ENCODE measurements around the gene RPS27A.
A peak's percentile ranks its signal among the peaks of the same experiment; 100 is the strongest.
"Not testable (repeated sequence)": the region's sequence is repeated elsewhere in the genome, so short reads cannot be mapped to it uniquely, and the experiment has no call there.

RPS27A gene

DNA sequence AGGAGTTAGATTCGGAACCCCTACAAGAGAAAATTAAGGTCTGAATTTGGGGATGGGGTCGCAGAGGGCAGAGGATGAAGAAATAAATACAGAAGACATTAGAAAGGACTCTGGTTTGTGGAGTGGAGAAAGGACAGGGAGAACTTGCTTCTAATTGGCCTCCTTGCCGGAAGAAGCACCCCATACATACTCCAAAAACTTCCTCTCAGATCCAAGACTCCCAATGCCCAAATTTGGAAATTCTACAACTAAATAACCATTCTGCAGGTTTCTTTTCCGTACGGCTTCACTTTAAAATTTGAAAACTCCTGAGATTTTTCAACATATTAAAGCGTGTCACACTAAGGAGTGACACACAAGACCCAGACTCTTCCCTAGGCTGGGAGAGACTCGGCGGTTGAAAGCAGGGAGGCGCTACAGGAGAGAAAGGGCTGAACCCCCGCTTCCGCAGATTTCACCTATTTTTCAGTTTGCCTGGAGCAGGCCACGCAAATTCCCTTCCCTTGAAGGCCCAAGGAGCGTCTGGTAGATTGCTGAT is 873 bp upstream of the RPS27A start:
- H3K4me3 ChIP-seq (replicated peaks in 1 of 2; ENCODE audit: low read depth in 2 of 2, low read length in 2 of 2): peak overlapping the region; percentile 92 to 96
- peak; percentile 33 to 43 for DNase-seq (ENCODE audit: low read depth in 2 of 2)
- TF ChIP-seq, protein P1, sequence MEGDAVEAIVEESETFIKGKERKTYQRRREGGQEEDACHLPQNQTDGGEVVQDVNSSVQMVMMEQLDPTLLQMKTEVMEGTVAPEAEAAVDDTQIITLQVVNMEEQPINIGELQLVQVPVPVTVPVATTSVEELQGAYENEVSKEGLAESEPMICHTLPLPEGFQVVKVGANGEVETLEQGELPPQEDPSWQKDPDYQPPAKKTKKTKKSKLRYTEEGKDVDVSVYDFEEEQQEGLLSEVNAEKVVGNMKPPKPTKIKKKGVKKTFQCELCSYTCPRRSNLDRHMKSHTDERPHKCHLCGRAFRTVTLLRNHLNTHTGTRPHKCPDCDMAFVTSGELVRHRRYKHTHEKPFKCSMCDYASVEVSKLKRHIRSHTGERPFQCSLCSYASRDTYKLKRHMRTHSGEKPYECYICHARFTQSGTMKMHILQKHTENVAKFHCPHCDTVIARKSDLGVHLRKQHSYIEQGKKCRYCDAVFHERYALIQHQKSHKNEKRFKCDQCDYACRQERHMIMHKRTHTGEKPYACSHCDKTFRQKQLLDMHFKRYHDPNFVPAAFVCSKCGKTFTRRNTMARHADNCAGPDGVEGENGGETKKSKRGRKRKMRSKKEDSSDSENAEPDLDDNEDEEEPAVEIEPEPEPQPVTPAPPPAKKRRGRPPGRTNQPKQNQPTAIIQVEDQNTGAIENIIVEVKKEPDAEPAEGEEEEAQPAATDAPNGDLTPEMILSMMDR (IDR thresholded peaks at IDR 0.05; ENCODE audit: low read depth, low read length): no peak

DNA sequence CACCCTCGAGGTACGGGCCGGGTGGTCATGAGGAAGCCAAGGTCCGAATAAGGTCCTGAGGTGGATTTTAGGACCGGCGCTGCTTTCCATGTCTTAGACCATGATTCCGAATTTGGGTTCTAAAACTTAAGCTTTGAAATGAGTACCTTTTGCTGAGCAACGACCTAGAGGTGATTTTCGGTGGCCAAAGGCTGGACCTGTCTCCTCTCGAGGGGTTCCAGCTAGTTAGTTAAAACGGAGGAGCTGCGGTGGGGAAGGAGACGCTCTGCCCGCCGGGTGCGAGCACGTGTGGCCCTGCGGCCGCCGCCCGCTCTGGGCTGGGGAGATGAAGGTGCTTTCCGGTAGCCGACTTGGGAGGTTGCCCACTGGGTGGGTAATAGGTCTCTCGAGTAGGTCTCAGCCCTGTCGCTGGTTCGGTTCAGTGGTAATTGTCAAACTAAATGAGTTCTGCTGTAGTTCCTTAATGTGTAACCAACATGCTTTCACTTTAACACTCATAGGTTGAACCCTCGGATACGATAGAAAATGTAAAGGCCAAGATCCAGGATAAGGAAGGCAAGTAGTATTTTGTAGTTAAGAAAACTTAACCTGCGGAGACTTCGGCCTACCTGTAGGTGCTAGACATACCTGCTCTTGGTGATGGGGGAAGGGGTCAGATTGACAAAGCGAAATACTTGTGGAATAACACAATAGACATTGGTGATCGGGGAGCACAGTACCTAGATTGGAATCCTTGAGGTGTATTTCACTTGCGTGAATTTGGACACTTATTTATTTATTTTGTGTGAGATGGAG is 572 bp downstream of the RPS27A start:
- TF ChIP-seq, protein P1 (IDR thresholded peaks at IDR 0.05; ENCODE audit: low read depth, low read length): no peak
- DNase-seq (ENCODE audit: low read depth in 2 of 2): peak; percentile 34 to 37
- peak overlapping the region; percentile 92 to 96 for H3K4me3 ChIP-seq (replicated peaks in 1 of 2; ENCODE audit: low read depth in 2 of 2, low read length in 2 of 2)

DNA sequence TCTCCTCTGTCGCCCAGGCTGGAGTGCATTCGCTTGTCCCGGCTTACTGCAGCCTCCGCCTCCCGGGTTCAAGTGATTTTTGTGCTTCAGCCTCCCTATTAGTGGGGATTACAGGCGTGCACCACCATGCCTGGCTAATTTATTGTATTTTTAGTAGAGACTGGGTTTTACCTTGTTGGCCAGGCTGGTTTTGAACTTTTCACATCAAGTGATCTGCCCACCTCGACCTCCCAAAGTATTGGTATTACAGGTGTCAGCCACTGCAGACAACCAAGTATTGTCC is 1.1 kb downstream of the RPS27A start:
- DNase-seq (ENCODE audit: low read depth in 2 of 2): no peak
- TF ChIP-seq, protein P1 (IDR thresholded peaks at IDR 0.05; ENCODE audit: low read depth, low read length): no peak
- peak overlapping the region; percentile 92 to 96 for H3K4me3 ChIP-seq (replicated peaks in 1 of 2; ENCODE audit: low read depth in 2 of 2, low read length in 2 of 2)

DNA sequence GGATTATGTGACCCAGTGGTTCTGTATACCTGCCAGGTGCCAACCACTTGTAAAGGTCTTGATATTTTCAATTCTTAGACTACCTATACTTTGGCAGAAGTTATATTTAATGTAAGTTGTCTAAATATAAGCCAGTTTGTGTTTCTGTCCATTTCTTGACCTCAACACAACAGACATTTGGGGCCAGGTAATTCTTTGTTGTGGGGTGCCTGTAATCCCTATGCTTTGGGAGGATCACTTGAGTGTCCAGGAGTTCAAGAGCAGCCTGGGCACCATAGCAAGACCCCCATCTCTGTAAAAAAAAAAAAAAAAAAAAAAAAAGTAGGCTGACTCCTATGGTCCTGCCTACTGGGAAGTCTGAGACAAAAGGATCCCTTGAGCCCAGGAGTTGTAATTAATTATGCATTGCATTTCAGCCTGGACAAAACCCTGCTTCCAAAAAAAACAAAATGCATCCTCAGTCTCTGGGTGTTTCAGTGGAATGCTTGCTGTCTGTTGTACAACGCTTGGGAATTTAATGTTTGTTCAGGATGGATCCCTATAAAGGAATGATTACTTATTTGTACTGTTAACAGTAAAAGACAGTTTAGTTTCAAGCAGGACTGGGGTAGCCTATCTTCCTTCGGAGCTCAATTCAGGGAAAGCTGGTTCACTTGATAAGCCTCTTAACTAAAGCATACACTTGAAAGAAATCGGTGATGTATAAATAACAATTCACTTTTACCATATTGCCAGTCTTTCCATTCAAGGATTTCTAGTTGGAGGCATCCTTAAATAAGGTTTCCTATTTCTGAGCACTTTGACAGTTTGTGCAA is 3.4 kb downstream of the RPS27A start:
- H3K4me3 ChIP-seq (replicated peaks in 1 of 2; ENCODE audit: low read depth in 2 of 2, low read length in 2 of 2): no peak overlapping the region
- TF ChIP-seq, protein P1 (IDR thresholded peaks at IDR 0.05; ENCODE audit: low read depth, low read length): no peak
- DNase-seq (ENCODE audit: low read depth in 2 of 2): no peak

GRCh38 chr2:55236992-55237543 is 4.6 kb downstream of the RPS27A start:
- no peak overlapping the region for H3K4me3 ChIP-seq (replicated peaks in 1 of 2; ENCODE audit: low read depth in 2 of 2, low read length in 2 of 2)
- TF ChIP-seq, protein P1 (IDR thresholded peaks at IDR 0.05; ENCODE audit: low read depth, low read length): no peak
- no peak for DNase-seq (ENCODE audit: low read depth in 2 of 2)

GRCh38 chr2:55239656-55240222 is 7.3 kb downstream of the RPS27A start:
- no peak overlapping the region for H3K4me3 ChIP-seq (replicated peaks in 1 of 2; ENCODE audit: low read depth in 2 of 2, low read length in 2 of 2)
- no peak for DNase-seq (ENCODE audit: low read depth in 2 of 2)

GRCh38 chr2:55241582-55241981 is 9.1 kb downstream of the RPS27A start:
- not testable (repeated sequence) for DNase-seq (ENCODE audit: low read depth in 2 of 2)

More at GRCh38 chr2:55239656-55240222, 7.3 kb downstream of the RPS27A start:
- TF ChIP-seq, protein P1 (IDR thresholded peaks at IDR 0.05; ENCODE audit: low read depth, low read length): no peak

More at GRCh38 chr2:55241582-55241981, 9.1 kb downstream of the RPS27A start:
- H3K4me3 ChIP-seq (replicated peaks in 1 of 2; ENCODE audit: low read depth in 2 of 2, low read length in 2 of 2): not testable (repeated sequence)

Measured in cardiac fibroblast (primary cell).